Right kidney (tissue), 9 donors: ENCODE data around the gene VCPKMT.

Source experiments
- DNase-seq: peaks from one replicate; pipeline ENCODE4 v3.0.0-alpha.2; 2016
- long read RNA-seq, 8 donors: transcript quantifications; one replicate each; lab custom pipeline, GENCODE V29; 2026

The VCPKMT gene
- long read RNA-seq, donor 1, transcript VCPKMT-201 (5 exons, 795 nt) = major isoform, 5 of 11 reads
- long read RNA-seq, donor 1, partial matches to known transcripts = 0 of 11 reads
- long read RNA-seq, donor 1, other reads (novel, unspliced or antisense) = 0 of 11 reads
- long read RNA-seq, donor 2, partial matches to known transcripts = 0 of 2 reads
- long read RNA-seq, donor 2, other reads (novel, unspliced or antisense) = 0 of 2 reads
- long read RNA-seq, donor 3, partial matches to known transcripts = 0 of 1 reads
- long read RNA-seq, donor 3, other reads (novel, unspliced or antisense) = 0 of 1 reads
- long read RNA-seq, donor 4, partial matches to known transcripts = 0 of 4 reads
- long read RNA-seq, donor 4, other reads (novel, unspliced or antisense) = 0 of 4 reads
- long read RNA-seq, donor 5, partial matches to known transcripts = 0 of 2 reads
- long read RNA-seq, donor 5, other reads (novel, unspliced or antisense) = 0 of 2 reads
- long read RNA-seq, donor 6, partial matches to known transcripts = 0 of 2 reads
- long read RNA-seq, donor 6, other reads (novel, unspliced or antisense) = 0 of 2 reads
- long read RNA-seq, donor 7 = 0 reads
- long read RNA-seq, donor 8, partial matches to known transcripts = 0 of 6 reads
- long read RNA-seq, donor 8, other reads (novel, unspliced or antisense) = 0 of 6 reads

- DNase-seq = peak; percentile 90
These were observed at the start of gene VCPKMT for GRCh38 chr14:50116181-50116956. Gene VCPKMT, minus strand, starts transcription at chr14:50116572. Its CDS starts 20 bp downstream, at chr14:50116552.

- no peak for DNase-seq
These were observed 39.7 kb upstream of the VCPKMT start for GRCh38 chr14:50156111-50156510.

GRCh38 chr14:50148799-50149198 lies 32.4 kb upstream of the VCPKMT start:
- DNase-seq = no peak

GRCh38 chr14:50139192-50139591 lies 22.8 kb upstream of the VCPKMT start:
- no peak for DNase-seq

- no peak for DNase-seq
These were observed 11.4 kb upstream of the VCPKMT start for GRCh38 chr14:50127802-50128201.

GRCh38 chr14:50123062-50123461 lies 6.7 kb upstream of the VCPKMT start:
- DNase-seq = no peak

GRCh38 chr14:50122291-50122690 lies 5.9 kb upstream of the VCPKMT start:
- no peak for DNase-seq

GRCh38 chr14:50121486-50121885 lies 5.1 kb upstream of the VCPKMT start:
- no peak for DNase-seq

GRCh38 chr14:50117456-50117855 lies 1.1 kb upstream of the VCPKMT start:
- DNase-seq = no peak

GRCh38 chr14:50116966-50117365 lies 594 bp upstream of the VCPKMT start:
- no peak for DNase-seq

- no peak for DNase-seq
These were observed 2.9 kb downstream of the VCPKMT start for GRCh38 chr14:50113381-50114035.

GRCh38 chr14:50110323-50111037 lies 5.9 kb downstream of the VCPKMT start:
- DNase-seq = no peak

GRCh38 chr14:50109342-50109741 lies 7.0 kb downstream of the VCPKMT start:
- DNase-seq = no peak

GRCh38 chr14:50107850-50108249 lies 8.5 kb downstream of the VCPKMT start:
- no peak for DNase-seq

- DNase-seq = no peak
These were observed 10.2 kb downstream of the VCPKMT start for GRCh38 chr14:50106178-50106577.

- no peak for DNase-seq
These were observed 12.8 kb downstream of the VCPKMT start for GRCh38 chr14:50103558-50103957.

- DNase-seq = no peak
These were observed 15.0 kb downstream of the VCPKMT start for GRCh38 chr14:50101417-50101816.

- no peak for DNase-seq
These were observed 15.6 kb downstream of the VCPKMT start for GRCh38 chr14:50100805-50101204.

GRCh38 chr14:50099335-50099734 lies 17.0 kb downstream of the VCPKMT start:
- no peak for DNase-seq

- no peak for DNase-seq
These were observed 20.5 kb downstream of the VCPKMT start for GRCh38 chr14:50095895-50096294.

GRCh38 chr14:50094056-50094755 lies 22.2 kb downstream of the VCPKMT start:
- no peak for DNase-seq
